GM12801 (cell line): Measurements from ENCODE around the gene MAPK8.

Source experiments
- TF ChIP-seq, protein P1 (sequence below): IDR thresholded peaks from one replicate; pipeline ENCODE4 v1.5.1; 2011; ENCODE audit warnings: control low read depth; ENCODE audit not compliant: insufficient read length; ENCODE audit errors: extremely low read depth

MAPK8 gene

DNA sequence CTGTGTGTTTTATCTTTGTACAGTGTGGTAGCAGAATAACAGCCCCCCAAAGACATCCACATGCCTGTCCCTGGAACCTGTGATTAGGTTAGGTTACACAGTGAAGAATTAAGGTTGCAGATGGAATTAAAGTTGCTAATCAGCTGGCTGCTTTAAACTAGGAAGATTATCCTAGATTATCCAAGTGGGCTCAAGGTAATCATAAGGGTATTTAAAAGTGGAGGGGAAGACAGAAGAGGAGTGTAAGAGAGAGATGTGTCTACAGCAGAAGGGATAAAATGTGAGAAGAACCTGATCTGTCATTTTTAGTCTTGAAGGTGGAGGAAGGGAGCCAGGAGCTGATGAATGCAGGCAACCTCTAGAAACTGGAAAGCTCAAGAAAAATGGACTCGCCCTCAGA lies 180.8 kb downstream of the MAPK8 start:
- TF ChIP-seq, protein P1, sequence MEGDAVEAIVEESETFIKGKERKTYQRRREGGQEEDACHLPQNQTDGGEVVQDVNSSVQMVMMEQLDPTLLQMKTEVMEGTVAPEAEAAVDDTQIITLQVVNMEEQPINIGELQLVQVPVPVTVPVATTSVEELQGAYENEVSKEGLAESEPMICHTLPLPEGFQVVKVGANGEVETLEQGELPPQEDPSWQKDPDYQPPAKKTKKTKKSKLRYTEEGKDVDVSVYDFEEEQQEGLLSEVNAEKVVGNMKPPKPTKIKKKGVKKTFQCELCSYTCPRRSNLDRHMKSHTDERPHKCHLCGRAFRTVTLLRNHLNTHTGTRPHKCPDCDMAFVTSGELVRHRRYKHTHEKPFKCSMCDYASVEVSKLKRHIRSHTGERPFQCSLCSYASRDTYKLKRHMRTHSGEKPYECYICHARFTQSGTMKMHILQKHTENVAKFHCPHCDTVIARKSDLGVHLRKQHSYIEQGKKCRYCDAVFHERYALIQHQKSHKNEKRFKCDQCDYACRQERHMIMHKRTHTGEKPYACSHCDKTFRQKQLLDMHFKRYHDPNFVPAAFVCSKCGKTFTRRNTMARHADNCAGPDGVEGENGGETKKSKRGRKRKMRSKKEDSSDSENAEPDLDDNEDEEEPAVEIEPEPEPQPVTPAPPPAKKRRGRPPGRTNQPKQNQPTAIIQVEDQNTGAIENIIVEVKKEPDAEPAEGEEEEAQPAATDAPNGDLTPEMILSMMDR, result no peak
